HEK293T (cell line): ENCODE data around the gene POU2AF3.

ENCODE experiments used
- ARNT ChIP-seq: fragments of 450-650 bp; IDR thresholded peaks from 2 replicates; pipeline ENCODE4 v1.6.1; 2017; ENCODE audit warnings: mild to moderate bottlenecking
- BHLHE40 ChIP-seq: fragments of 450-650 bp; IDR thresholded peaks from 2 replicates; pipeline ENCODE4 v1.6.1; 2016; ENCODE audit warnings: mild to moderate bottlenecking, moderate library complexity, borderline replicate concordance
- CTBP1 ChIP-seq: fragments of 450-650 bp; IDR thresholded peaks from 2 replicates; pipeline ENCODE4 v1.6.1; 2016; ENCODE audit warnings: borderline replicate concordance
- ELF4 ChIP-seq: fragments of 450-650 bp; IDR thresholded peaks from 2 replicates; pipeline ENCODE4 v1.6.1; 2017; ENCODE audit warnings: antibody characterized with exemption
- FOXA1 ChIP-seq: fragments of 450-650 bp; IDR thresholded peaks from 2 replicates; pipeline ENCODE4 v1.6.1; 2016; ENCODE audit warnings: mild to moderate bottlenecking
- FOXK2 ChIP-seq: fragments of 450-650 bp; IDR thresholded peaks from 2 replicates; pipeline ENCODE4 v1.6.1; 2016; ENCODE audit warnings: mild to moderate bottlenecking
- FOXM1 ChIP-seq: fragments of 450-650 bp; IDR thresholded peaks from 2 replicates; pipeline ENCODE4 v1.6.1; 2017; ENCODE audit warnings: mild to moderate bottlenecking, borderline replicate concordance
- HDGF ChIP-seq: fragments of 450-650 bp; IDR thresholded peaks from 2 replicates; pipeline ENCODE4 v1.6.1; 2017; ENCODE audit warnings: antibody characterized with exemption, borderline replicate concordance
- NFRKB ChIP-seq: fragments of 450-650 bp; IDR thresholded peaks from 2 replicates; pipeline ENCODE4 v1.6.1; 2016; ENCODE audit warnings: mild to moderate bottlenecking, moderate library complexity
- PKNOX1 ChIP-seq: fragments of 450-650 bp; IDR thresholded peaks from 2 replicates; pipeline ENCODE4 v1.6.1; 2016
- SP1 ChIP-seq: fragments of 450-650 bp; IDR thresholded peaks from 2 replicates; pipeline ENCODE4 v1.6.1; 2017
- SUZ12 ChIP-seq: fragments of 450-650 bp; IDR thresholded peaks from 2 replicates; pipeline ENCODE4 v1.6.1; 2016; ENCODE audit warnings: mild to moderate bottlenecking
- TARDBP ChIP-seq: fragments of 450-650 bp; IDR thresholded peaks from 2 replicates; pipeline ENCODE4 v1.6.1; 2016
- ZNF384 ChIP-seq: fragments of 450-650 bp; IDR thresholded peaks from 2 replicates; pipeline ENCODE4 v1.6.1; 2016

- TF ChIP-seq ARNT (no peak), FOXK2 (no peak), SUZ12 (no peak), CTBP1 (no peak), PKNOX1 (no peak), ELF4 (no peak), FOXM1 (no peak), TARDBP (no peak), SP1 (no peak), NFRKB (no peak), FOXA1 (no peak), ZNF384 (no peak), BHLHE40 (no peak), HDGF (no peak)
These were observed 32.0 kb downstream of the POU2AF3 start for GRCh38 chr11:111330234-111330893.
